ENCODE data around the gene DDIT3.

- TF ChIP-seq MAX (IDR thresholded peaks at IDR 0.05) (peak; percentile 89), ZBTB33 (IDR thresholded peaks at IDR 0.05) (peak; percentile 93), JUND (IDR thresholded peaks at IDR 0.05) (peak; percentile 65), CTCF (IDR thresholded peaks at IDR 0.05; ENCODE audit: low read depth, low read length, missing input control) (peak; percentile 3), REST (IDR thresholded peaks at IDR 0.05) (no peak), RAD21 (IDR thresholded peaks at IDR 0.05) (peak; percentile 49 to 58)
Measured at GRCh38 chr12:57487597-57488401, 32.5 kb downstream of the DDIT3 start, which contains the start of gene MARS1.
